IMR-90 (cell line): ENCODE measurements around the gene CABP7. TPM values are rescaled to one million over a fixed set of nuclear protein-coding genes. Genes with fewer than 3 reads are reported as not detected.

Experiments used
- ATAC-seq: fragments of 200-7000 bp; cut with Tn5 transposase; 2 replicates; pipeline ENCODE4 v1.9.1; 2020; ENCODE audit warnings: low read depth, mild to moderate bottlenecking, moderate library complexity
- BruUV-seq: library from RNA; stranded (reverse); fragments of 400-500 nt; replicated peaks from 2 replicates; lab custom pipeline; 2021; lab: Mats Ljungman, UMichigan
- CTCF ChIA-PET: fragments of 300-600 bp; formaldehyde crosslinking; extraction: SDS; loops from one replicate; lab custom pipeline; 2021; ENCODE audit warnings: antibody characterized with exemption; lab: Yijun Ruan, JAX
- POLR2A ChIA-PET: fragments of 300-600 bp; sonication (Branson Sonifier 250); formaldehyde crosslinking; loops from one replicate; lab custom pipeline; 2022; ENCODE audit warnings: antibody characterized with exemption; ENCODE audit not compliant: unreplicated experiment; lab: Charles Lee
- DNase-seq: peaks from one replicate; pipeline ENCODE4 v3.0.0; 2013
- H2AFZ ChIP-seq: replicated peaks from 2 replicates; pipeline ENCODE3; 2013; ENCODE audit warnings: low read length, mild to moderate bottlenecking; ENCODE audit not compliant: poor library complexity
- H2AK5ac ChIP-seq: 2 replicates; pipeline ENCODE4 v1.6.1; 2013; ENCODE audit warnings: low read depth, low read length, inconsistent platforms
- H2AK9ac ChIP-seq: replicated peaks from 2 replicates; pipeline ENCODE3; 2013; ENCODE audit warnings: mild to moderate bottlenecking, low read depth, low read length, moderate library complexity; ENCODE audit not compliant: poor library complexity
- H2BK120ac ChIP-seq: 2 replicates; pipeline ENCODE4 v1.6.1; 2013; ENCODE audit warnings: low read depth, low read length, inconsistent platforms
- H2BK15ac ChIP-seq: 3 replicates; pipeline ENCODE4 v1.6.1; 2013; ENCODE audit warnings: low read depth, low read length, inconsistent platforms
- H2BK20ac ChIP-seq: 2 replicates; pipeline ENCODE4 v1.6.1; 2013; ENCODE audit warnings: low read depth, mild to moderate bottlenecking, inconsistent platforms, low read length, moderate library complexity
- H2BK5ac ChIP-seq: 2 replicates; pipeline ENCODE4 v1.6.1; 2013; ENCODE audit warnings: mild to moderate bottlenecking, low read depth, low read length, inconsistent platforms; ENCODE audit not compliant: poor library complexity, severe bottlenecking
- H3K14ac ChIP-seq: replicated peaks from 2 replicates; pipeline ENCODE4 v1.6.1; 2013; ENCODE audit warnings: low read depth, low read length, inconsistent platforms
- H3K18ac ChIP-seq: 2 replicates; pipeline ENCODE4 v1.6.1; 2013; ENCODE audit warnings: low read depth, low read length, control low read depth
- H3K23ac ChIP-seq: 2 replicates; pipeline ENCODE4 v1.6.1; 2013; ENCODE audit warnings: low read depth, low read length, inconsistent platforms
- H3K27ac ChIP-seq: 2 replicates; pipeline ENCODE4 v1.5.1; 2013; ENCODE audit warnings: mild to moderate bottlenecking, control low read depth, low read length; ENCODE audit not compliant: insufficient read depth
- H3K27me3 ChIP-seq: 2 replicates; pipeline ENCODE4 v1.6.1; 2013; ENCODE audit warnings: low read length; ENCODE audit not compliant: control insufficient read depth, insufficient read depth
- H3K36me3 ChIP-seq: 2 replicates; pipeline ENCODE4 v1.6.1; 2013; ENCODE audit warnings: low read length, mixed read lengths; ENCODE audit not compliant: control insufficient read depth, insufficient read depth
- H3K4ac ChIP-seq: 2 replicates; pipeline ENCODE4 v1.6.1; 2013; ENCODE audit warnings: low read depth, low read length, inconsistent platforms
- H3K4me1 ChIP-seq: 2 replicates; pipeline ENCODE4 v1.6.1; 2013; ENCODE audit warnings: low read length, mixed read lengths; ENCODE audit not compliant: control insufficient read depth, insufficient read depth
- H3K4me2 ChIP-seq: 2 replicates; pipeline ENCODE4 v1.6.1; 2013; ENCODE audit warnings: low read depth, mild to moderate bottlenecking, control low read depth, low read length, moderate library complexity
- H3K4me3 ChIP-seq: 2 replicates; pipeline ENCODE4 v1.5.1; 2013; ENCODE audit warnings: low read depth, mild to moderate bottlenecking, control low read depth, low read length, moderate library complexity; ENCODE audit not compliant: insufficient read depth
- H3K56ac ChIP-seq: 2 replicates; pipeline ENCODE4 v1.6.1; 2013; ENCODE audit warnings: low read length, inconsistent platforms; ENCODE audit not compliant: insufficient read depth; ENCODE audit errors: extremely low read depth
- H3K79me1 ChIP-seq, 2 experiments: 2 replicates each; pipeline ENCODE4 v1.6.1; 2013; ENCODE audit warnings: low read length in 2 of 2, inconsistent platforms in 1 of 2, low read depth in 1 of 2
- H3K9ac ChIP-seq: 2 replicates; pipeline ENCODE4 v1.6.1; 2013; ENCODE audit warnings: low read depth, low read length, control low read depth
- H3K9me1 ChIP-seq: 2 replicates; pipeline ENCODE4 v1.6.1; 2013; ENCODE audit warnings: low read length, inconsistent platforms; ENCODE audit not compliant: insufficient read depth
- H3K9me3 ChIP-seq: 2 replicates; pipeline ENCODE4 v1.6.1; 2013; ENCODE audit warnings: low read length; ENCODE audit not compliant: control insufficient read depth, insufficient read depth
- H4K20me1 ChIP-seq: 2 replicates; pipeline ENCODE4 v1.6.1; 2013; ENCODE audit warnings: low read length, inconsistent platforms; ENCODE audit not compliant: insufficient read depth
- H4K5ac ChIP-seq: 2 replicates; pipeline ENCODE4 v1.6.1; 2013; ENCODE audit warnings: mild to moderate bottlenecking, low read depth, low read length, control low read depth
- H4K8ac ChIP-seq, 2 experiments: 2 replicates each; pipeline ENCODE4 v1.6.1; 2013; ENCODE audit warnings: low read depth in 2 of 2, low read length in 2 of 2, control low read depth in 1 of 2, inconsistent platforms in 1 of 2
- H4K91ac ChIP-seq: 2 replicates; pipeline ENCODE4 v1.6.1; 2013; ENCODE audit warnings: low read depth, low read length, inconsistent platforms; ENCODE audit not compliant: insufficient read depth
- BHLHE40 ChIP-seq: fragments of 150-350 bp; IDR thresholded peaks from 2 replicates; pipeline ENCODE4 v1.6.1; 2016; ENCODE audit warnings: mild to moderate bottlenecking, low read depth, low read length
- CEBPB ChIP-seq: IDR thresholded peaks from 2 replicates; pipeline ENCODE4 v1.6.1; 2012; ENCODE audit warnings: low read depth, low read length, improper control_type of control experiment
- CHD1 ChIP-seq: IDR thresholded peaks from 2 replicates; pipeline ENCODE4 v1.6.1; 2012; ENCODE audit warnings: low read depth, low read length, improper control_type of control experiment
- FOS ChIP-seq: fragments of 150-350 bp; IDR thresholded peaks from 2 replicates; pipeline ENCODE4 v1.6.1; 2016; ENCODE audit warnings: low read depth, low read length
- MAFK ChIP-seq: IDR thresholded peaks from 2 replicates; pipeline ENCODE4 v1.6.1; 2012; ENCODE audit warnings: low read depth, low read length, improper control_type of control experiment
- MAZ ChIP-seq: IDR thresholded peaks from 2 replicates; pipeline ENCODE4 v1.6.1; 2012; ENCODE audit warnings: low read depth, mild to moderate bottlenecking, low read length, improper control_type of control experiment, moderate library complexity, borderline replicate concordance
- MXI1 ChIP-seq: IDR thresholded peaks from 2 replicates; pipeline ENCODE4 v1.6.1; 2012; ENCODE audit warnings: low read depth, mild to moderate bottlenecking, low read length, moderate library complexity, borderline replicate concordance
- NFE2L2 ChIP-seq: fragments of 150-350 bp; IDR thresholded peaks from 2 replicates; pipeline ENCODE4 v1.6.1; 2016; ENCODE audit warnings: low read depth, mild to moderate bottlenecking, low read length
- POLR2A ChIP-seq: IDR thresholded peaks from 2 replicates; pipeline ENCODE4 v1.6.1; 2012; ENCODE audit warnings: mild to moderate bottlenecking, low read depth, low read length
- RAD21 ChIP-seq: IDR thresholded peaks from 2 replicates; pipeline ENCODE4 v1.6.1; 2012; ENCODE audit warnings: low read length, improper control_type of control experiment
- RCOR1 ChIP-seq: IDR thresholded peaks from 2 replicates; pipeline ENCODE4 v1.6.1; 2012; ENCODE audit warnings: mild to moderate bottlenecking, low read length, improper control_type of control experiment; ENCODE audit not compliant: insufficient replicate concordance
- RFX5 ChIP-seq: IDR thresholded peaks from 2 replicates; pipeline ENCODE4 v1.8.0; 2012; ENCODE audit warnings: low read depth, mild to moderate bottlenecking, low read length, moderate library complexity
- SMC3 ChIP-seq: fragments of 150-350 bp; IDR thresholded peaks from 2 replicates; pipeline ENCODE4 v1.6.1; 2016; ENCODE audit warnings: low read depth, mild to moderate bottlenecking, antibody characterized with exemption, low read length, moderate library complexity
- USF2 ChIP-seq: fragments of 150-350 bp; IDR thresholded peaks from 2 replicates; pipeline ENCODE4 v1.6.1; 2017; ENCODE audit warnings: mild to moderate bottlenecking, antibody characterized with exemption, low read length, low read depth
- WGBS, 2 experiments: methylation state at CpG; one replicate each; pipeline versions ENCODE4 v1.1.5 to v1.1.7; 2013; ENCODE audit warnings: missing lambda C conversion rate in 2 of 2; ENCODE audit not compliant: insufficient read length in 1 of 2; ENCODE audit errors: extremely low coverage in 2 of 2; 5-methylcytosine and 5-hydroxymethylcytosine counted together
- dilution Hi-C: fragments of 300-500 bp; cut with HindIII; formaldehyde crosslinking; loops from one replicate; pipeline ENCODE4 v1.14.3; 2018; ENCODE audit warnings: low sequenced_read_pairs; ENCODE audit not compliant: unreplicated experiment
- in situ Hi-C: fragments of 300-500 bp; cut with MboI; formaldehyde crosslinking; loops from 3 replicates; pipeline ENCODE4 v1.14.3; 2019; ENCODE audit warnings: low sequenced_read_pairs, inconsistent platforms, mixed read lengths
- intact Hi-C: fragments of 100-400 bp; cut with micrococcal nuclease; formaldehyde crosslinking; loops from 2 replicates; pipeline ENCODE4 v1.10.0; 2022
- polyA plus RNA-seq, 3 experiments: library from polyadenylated mRNA; depleted of rRNA; stranded (reverse); fragments of >200 nt; gene quantifications; 2 replicates each; pipeline ENCODE4 v1.2.3, GENCODE V29; 2012; ENCODE audit warnings: low replicate concordance in 1 of 3
- total RNA-seq: library from RNA; depleted of rRNA; stranded (reverse); fragments of >200 nt; gene quantifications from 2 replicates; pipeline ENCODE4 v1.2.3, GENCODE V29; 2012
- TF ChIP-seq, protein P1 (sequence below): fragments of 150-350 bp; IDR thresholded peaks from 2 replicates; pipeline ENCODE4 v1.6.1; 2016; ENCODE audit warnings: low read depth, mild to moderate bottlenecking, low read length, moderate library complexity, borderline replicate concordance

Gene CABP7
- total and polyA plus RNA-seq, 2 of the 4 experiments (the other 2 are of a cell fraction), result under 0.01 to 0.03 TPM

- WGBS, 2 experiments, result no CpG with 5 or more reads among the region's 5 CpGs
- Histone ChIP-seq H3K79me1 (peaks cover 4 to 25% of the 10 kb centered on the region in 2 experiments; a peak in 3 of 4 replicates), H3K9ac (no peak overlapping the region), H3K4me2 (peak overlapping the region; percentile 19; the same call in 1 of the 2 replicates), H3K9me3 (no peaks in the 10 kb centered on the region), H2AK9ac (no peak overlapping the region), H3K23ac (no peak overlapping the region), H3K4me3 (no peak overlapping the region), H3K14ac (no peak overlapping the region), H4K91ac (no peak overlapping the region), H2BK120ac (no peak overlapping the region), H4K20me1 (peaks cover 9% of the 10 kb centered on the region), H2BK5ac (no peak overlapping the region), H3K27ac (no peak overlapping the region), H3K4me1 (0 out of 2 replicates have a peak, but pooled peaks cover 2% of the 10 kb centered on the region), H4K5ac (no peak overlapping the region), H2BK20ac (no peak overlapping the region), H2AFZ (no peak overlapping the region), H2BK15ac (no peak overlapping the region), H3K27me3 (no peaks in the 10 kb centered on the region), H3K18ac (no peak overlapping the region), H3K56ac (no peak overlapping the region), H3K36me3 (peaks cover 40% of the 10 kb centered on the region), H3K4ac (no peak overlapping the region), H2AK5ac (no peak overlapping the region), H4K8ac (no peak overlapping the region), H3K9me1 (no peaks in the 10 kb centered on the region)
- in situ Hi-C loops, result no loop called here
- BruUV-seq, result no TSS peak
- ChIA-PET CTCF (interaction anchor here (0.7 to 1.8 kb wide), 11 partner anchors 8 to 767 kb away, joined by 3 to 9 read pairs (median 4); no protein-coding TSS in a partner anchor), POLR2A (no interaction called here)
- dilution Hi-C loops, result loop anchor here (25.0 kb wide), 1 partner anchor 348 kb away; no protein-coding TSS in a partner anchor
- intact Hi-C loops, result loop anchor here (1.0 kb wide), 1 partner anchor 400 kb away; no protein-coding TSS in a partner anchor
- DNase-seq, result no peak
- ATAC-seq, result peak; percentile 31
- TF ChIP-seq MAFK (no peak), SMC3 (no peak), CHD1 (no peak), USF2 (no peak), MAZ (no peak), FOS (no peak), RCOR1 (no peak), BHLHE40 (no peak), MXI1 (no peak), NFE2L2 (no peak), RFX5 (no peak), CEBPB (no peak), RAD21 (no peak), POLR2A (no peak)
- TF ChIP-seq, protein P1, sequence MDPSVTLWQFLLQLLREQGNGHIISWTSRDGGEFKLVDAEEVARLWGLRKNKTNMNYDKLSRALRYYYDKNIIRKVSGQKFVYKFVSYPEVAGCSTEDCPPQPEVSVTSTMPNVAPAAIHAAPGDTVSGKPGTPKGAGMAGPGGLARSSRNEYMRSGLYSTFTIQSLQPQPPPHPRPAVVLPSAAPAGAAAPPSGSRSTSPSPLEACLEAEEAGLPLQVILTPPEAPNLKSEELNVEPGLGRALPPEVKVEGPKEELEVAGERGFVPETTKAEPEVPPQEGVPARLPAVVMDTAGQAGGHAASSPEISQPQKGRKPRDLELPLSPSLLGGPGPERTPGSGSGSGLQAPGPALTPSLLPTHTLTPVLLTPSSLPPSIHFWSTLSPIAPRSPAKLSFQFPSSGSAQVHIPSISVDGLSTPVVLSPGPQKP, result no peak
These were observed 30.5 kb upstream of the CABP7 start for GRCh38 chr22:29689206-29689879.
